HEK293 (cell line): ENCODE data around the gene TIAM2.

Experiments used
- CTCF ChIA-PET: fragments of 350-600 bp; formaldehyde crosslinking; extraction: SDS; loops from one replicate; lab custom pipeline; 2021; ENCODE audit warnings: antibody characterized with exemption; lab: Yijun Ruan, JAX
- POLR2A ChIA-PET: fragments of 300-600 bp; formaldehyde crosslinking; extraction: SDS; loops from one replicate; lab custom pipeline; 2020; ENCODE audit warnings: antibody characterized with exemption, inconsistent platforms; lab: Yijun Ruan, JAX
- H3K27ac ChIP-seq: fragments of 200-500 bp; sonication (Bioruptor generic); 2 replicates; pipeline ENCODE4 v1.5.1; 2014; ENCODE audit warnings: low read depth, low read length, control low read depth, inconsistent platforms; ENCODE audit errors: extremely low read depth
- H3K36me3 ChIP-seq, 2 experiments: fragments of 200-500 bp in 1 of 2; sonication (Bioruptor generic) in 1 of 2; 1 replicate in 1 of 2; 2 replicates in 1 of 2; pipeline ENCODE4 v1.5.1; 2014 to 2017; ENCODE audit warnings: inconsistent platforms in 2 of 2, low read length in 2 of 2; ENCODE audit not compliant: control insufficient read depth in 2 of 2, insufficient read depth in 1 of 2
- H3K4me1 ChIP-seq: fragments of 200-500 bp; sonication (Bioruptor generic); 2 replicates; pipeline ENCODE4 v1.5.1; 2014; ENCODE audit warnings: mild to moderate bottlenecking, low read length, inconsistent platforms; ENCODE audit not compliant: control insufficient read depth, insufficient read depth
- H3K4me3 ChIP-seq: 2 replicates; pipeline ENCODE4 v1.5.1; 2011; ENCODE audit warnings: low read depth, mild to moderate bottlenecking, control low read depth, low read length, moderate library complexity
- H3K9me3 ChIP-seq: fragments of 200-500 bp; sonication (Bioruptor generic); 2 replicates; pipeline ENCODE4 v1.5.1; 2014; ENCODE audit warnings: low read depth, low read length, inconsistent platforms; ENCODE audit not compliant: control insufficient read depth, insufficient read depth
- CTCF ChIP-seq: fragments of 450-650 bp; formaldehyde crosslinking; IDR thresholded peaks from 2 replicates; pipeline ENCODE4 v1.5.1; 2016; ENCODE audit warnings: missing biosample characterization, missing genetic modification characterization
- HIC1 ChIP-seq: fragments of 450-650 bp; formaldehyde crosslinking; IDR thresholded peaks from 2 replicates; pipeline ENCODE4 v1.5.1; 2016; ENCODE audit warnings: missing biosample characterization, missing genetic modification characterization
- ZBTB11 ChIP-seq: fragments of 450-650 bp; formaldehyde crosslinking; conservative IDR thresholded peaks from 2 replicates; pipeline ENCODE4 v1.5.1; 2016; ENCODE audit warnings: low read depth, missing biosample characterization, missing genetic modification characterization
- ZNF132 ChIP-seq: fragments of 450-650 bp; formaldehyde crosslinking; IDR thresholded peaks from 2 replicates; pipeline ENCODE4 v1.5.1; 2017; ENCODE audit warnings: missing biosample characterization, missing genetic modification characterization, borderline replicate concordance
- ZNF140 ChIP-seq: fragments of 450-650 bp; formaldehyde crosslinking; IDR thresholded peaks from 2 replicates; pipeline ENCODE4 v1.5.1; 2016; ENCODE audit warnings: missing biosample characterization, missing genetic modification characterization
- ZNF19 ChIP-seq: fragments of 450-650 bp; formaldehyde crosslinking; IDR thresholded peaks from 2 replicates; pipeline ENCODE4; 2016; ENCODE audit warnings: missing biosample characterization, missing genetic modification characterization, low read depth
- ZNF23 ChIP-seq: fragments of 450-650 bp; formaldehyde crosslinking; IDR thresholded peaks from 2 replicates; pipeline ENCODE4 v1.5.1; 2016; ENCODE audit warnings: missing biosample characterization, missing genetic modification characterization, borderline replicate concordance
- ZNF248 ChIP-seq: fragments of 450-650 bp; formaldehyde crosslinking; IDR thresholded peaks from 2 replicates; pipeline ENCODE4 v1.5.1; 2017; ENCODE audit warnings: missing biosample characterization, missing genetic modification characterization
- ZNF37A ChIP-seq: fragments of 450-650 bp; IDR thresholded peaks from 2 replicates; pipeline ENCODE4 v1.5.1; 2018; ENCODE audit warnings: missing biosample characterization, missing genetic modification characterization
- ZNF394 ChIP-seq: fragments of 450-650 bp; formaldehyde crosslinking; IDR thresholded peaks from 2 replicates; pipeline ENCODE4 v1.5.1; 2016; ENCODE audit warnings: missing biosample characterization, missing genetic modification characterization, mild to moderate bottlenecking, moderate library complexity, borderline replicate concordance
- ZNF398 ChIP-seq: fragments of 450-650 bp; formaldehyde crosslinking; IDR thresholded peaks from 2 replicates; pipeline ENCODE4 v1.5.1; 2017; ENCODE audit warnings: missing biosample characterization, missing genetic modification characterization
- ZNF510 ChIP-seq: fragments of 450-650 bp; formaldehyde crosslinking; IDR thresholded peaks from 2 replicates; pipeline ENCODE4 v1.5.1; 2018; ENCODE audit warnings: mild to moderate bottlenecking, missing genetic modification characterization, missing biosample characterization; ENCODE audit not compliant: insufficient replicate concordance
- ZNF518A ChIP-seq: fragments of 450-650 bp; formaldehyde crosslinking; conservative IDR thresholded peaks from 2 replicates; pipeline ENCODE4 v1.5.1; 2016; ENCODE audit warnings: low read depth, missing biosample characterization, missing genetic modification characterization
- ZNF785 ChIP-seq: fragments of 450-650 bp; formaldehyde crosslinking; IDR thresholded peaks from 2 replicates; pipeline ENCODE4 v1.5.1; 2016; ENCODE audit warnings: missing biosample characterization, missing genetic modification characterization
- ZNF830 ChIP-seq: fragments of 450-650 bp; IDR thresholded peaks from 2 replicates; pipeline ENCODE4 v1.5.0; 2018; ENCODE audit warnings: missing biosample characterization, missing genetic modification characterization, low read depth, mild to moderate bottlenecking, moderate library complexity

The TIAM2 gene

GRCh38 chr6:155267411-155267810 lies 272.3 kb downstream of the TIAM2 start:
- TF ChIP-seq ZNF394 (tag by site-specific recombination) = no peak
- no peak for TF ChIP-seq ZNF23
- TF ChIP-seq ZNF518A (tag by site-specific recombination) = no peak
- TF ChIP-seq ZNF132 (tag by site-specific recombination) = no peak
- TF ChIP-seq CTCF (tag by site-specific recombination) = no peak
- TF ChIP-seq ZNF830 (tag by site-specific recombination) = no peak
- TF ChIP-seq ZNF785 = no peak
- no peak for TF ChIP-seq ZNF19 (tag by site-specific recombination)
- TF ChIP-seq ZNF37A (tag by site-specific recombination) = no peak
- TF ChIP-seq HIC1 = no peak
- TF ChIP-seq ZBTB11 (tag by site-specific recombination) = no peak
- no peak for TF ChIP-seq ZNF398 (tag by site-specific recombination)
- TF ChIP-seq ZNF248 = no peak
- no peak for TF ChIP-seq ZNF140 (tag by site-specific recombination)
- TF ChIP-seq ZNF510 (tag by site-specific recombination) = no peak
- ChIA-PET POLR2A (no interaction called here), CTCF (interaction anchor here (0.6 to 2.9 kb wide), 11 partner anchors 9 to 509 kb away, joined by 3 to 19 read pairs (median 4); no protein-coding TSS in a partner anchor)
- no peaks in the 10 kb centered on the region for H3K9me3 ChIP-seq
- H3K36me3 ChIP-seq = peaks cover 0 to 34% of the 10 kb centered on the region in 2 experiments; a peak in 2 of 3 replicates
- H3K4me3 ChIP-seq = no peak overlapping the region
- no peaks in the 10 kb centered on the region for H3K4me1 ChIP-seq
- no peak overlapping the region for H3K27ac ChIP-seq
